Measurements from ENCODE around the gene C1orf226.

DNA sequence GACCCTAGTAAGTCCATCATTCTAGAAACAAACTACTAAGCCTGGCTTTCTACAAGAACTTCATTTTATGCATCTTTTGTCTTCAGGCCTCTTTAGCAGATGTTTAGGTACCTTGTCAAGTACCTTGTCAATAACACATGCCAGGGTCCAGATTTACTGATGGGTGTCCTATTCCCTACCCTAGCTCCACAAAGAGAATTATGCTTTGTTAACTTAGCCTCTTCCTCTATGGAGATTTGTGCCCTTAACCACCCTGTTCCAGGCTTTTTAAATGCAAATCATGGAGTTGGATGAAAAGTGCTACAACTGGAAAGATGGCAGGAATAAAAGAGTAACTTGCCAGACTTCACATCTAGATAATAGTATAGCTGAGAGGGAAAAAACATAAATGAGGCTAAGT is 47.5 kb upstream of the C1orf226 start:
- TF ChIP-seq EP300 (IDR thresholded peaks at IDR 0.05) (no peak), POLR2AphosphoS5 (IDR thresholded peaks at IDR 0.05) (no peak)
- TF ChIP-seq, protein P1, sequence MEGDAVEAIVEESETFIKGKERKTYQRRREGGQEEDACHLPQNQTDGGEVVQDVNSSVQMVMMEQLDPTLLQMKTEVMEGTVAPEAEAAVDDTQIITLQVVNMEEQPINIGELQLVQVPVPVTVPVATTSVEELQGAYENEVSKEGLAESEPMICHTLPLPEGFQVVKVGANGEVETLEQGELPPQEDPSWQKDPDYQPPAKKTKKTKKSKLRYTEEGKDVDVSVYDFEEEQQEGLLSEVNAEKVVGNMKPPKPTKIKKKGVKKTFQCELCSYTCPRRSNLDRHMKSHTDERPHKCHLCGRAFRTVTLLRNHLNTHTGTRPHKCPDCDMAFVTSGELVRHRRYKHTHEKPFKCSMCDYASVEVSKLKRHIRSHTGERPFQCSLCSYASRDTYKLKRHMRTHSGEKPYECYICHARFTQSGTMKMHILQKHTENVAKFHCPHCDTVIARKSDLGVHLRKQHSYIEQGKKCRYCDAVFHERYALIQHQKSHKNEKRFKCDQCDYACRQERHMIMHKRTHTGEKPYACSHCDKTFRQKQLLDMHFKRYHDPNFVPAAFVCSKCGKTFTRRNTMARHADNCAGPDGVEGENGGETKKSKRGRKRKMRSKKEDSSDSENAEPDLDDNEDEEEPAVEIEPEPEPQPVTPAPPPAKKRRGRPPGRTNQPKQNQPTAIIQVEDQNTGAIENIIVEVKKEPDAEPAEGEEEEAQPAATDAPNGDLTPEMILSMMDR (IDR thresholded peaks at IDR 0.05): no peak

Data from esophagus muscularis mucosa (tissue), 4 donors.